Inflammatory macrophage treated with lipopolysaccharide for 1 hour (primary cell): ENCODE data around the gene LAX1.
A peak's percentile ranks its signal among the peaks of the same experiment; 100 is the strongest.
"Not testable (repeated sequence)": the region's sequence is repeated elsewhere in the genome, so short reads cannot be mapped to it uniquely, and the experiment has no call there.

Experiments used
- DNase-seq, 2 donors: peaks; one replicate each; pipeline ENCODE4 v3.0.0-alpha.2; 2020 to 2022

LAX1 gene

GRCh38 chr1:203765029-203765837, at the start of gene LAX1:
Gene LAX1 (plus strand): TSS chr1:203765183. CDS start chr1:203765566, 383 bp downstream.
- no peak for DNase-seq

DNA sequence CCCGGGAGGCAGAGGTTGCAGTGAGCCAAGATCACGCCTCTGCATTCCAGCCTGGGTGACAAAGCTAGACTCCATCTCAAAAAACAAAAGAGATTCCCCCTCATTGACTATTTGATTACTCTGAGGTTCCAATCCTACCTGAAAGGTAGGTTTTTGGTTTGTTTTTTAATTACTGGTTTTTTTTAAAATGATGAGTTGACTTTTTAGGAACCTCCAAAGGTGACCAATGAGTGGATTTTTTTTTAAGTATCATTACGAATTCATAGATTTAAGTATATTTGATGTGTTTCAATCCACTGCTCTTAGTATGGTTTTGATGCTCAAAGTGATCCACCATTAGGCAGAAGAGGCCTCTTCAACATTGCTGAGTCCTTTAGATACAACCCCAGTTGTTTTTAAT, 47.9 kb upstream of the LAX1 start:
- DNase-seq, result no peak

DNA sequence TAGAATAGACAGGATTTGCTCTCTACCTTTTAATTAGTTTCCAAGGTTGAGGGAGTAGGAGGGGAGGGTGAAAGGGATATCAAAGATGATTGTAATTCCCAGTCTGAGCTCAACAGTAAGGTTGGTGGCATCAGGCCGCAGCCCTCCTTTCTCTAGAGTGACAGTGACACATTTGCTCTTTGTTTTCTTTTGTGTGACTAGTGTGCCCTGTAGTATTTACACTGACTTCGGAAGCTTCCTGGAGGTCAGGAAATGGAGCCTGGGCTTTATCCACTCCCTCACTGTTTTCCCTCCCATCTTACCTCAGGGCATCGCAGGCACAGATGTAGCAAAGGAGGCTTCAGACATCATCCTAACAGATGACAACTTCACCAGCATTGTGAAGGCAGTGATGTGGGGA, 44.7 kb upstream of the LAX1 start:
- DNase-seq, result no peak

GRCh38 chr1:203722909-203723308, 42.1 kb upstream of the LAX1 start:
- DNase-seq, result peak; percentile 16

DNA sequence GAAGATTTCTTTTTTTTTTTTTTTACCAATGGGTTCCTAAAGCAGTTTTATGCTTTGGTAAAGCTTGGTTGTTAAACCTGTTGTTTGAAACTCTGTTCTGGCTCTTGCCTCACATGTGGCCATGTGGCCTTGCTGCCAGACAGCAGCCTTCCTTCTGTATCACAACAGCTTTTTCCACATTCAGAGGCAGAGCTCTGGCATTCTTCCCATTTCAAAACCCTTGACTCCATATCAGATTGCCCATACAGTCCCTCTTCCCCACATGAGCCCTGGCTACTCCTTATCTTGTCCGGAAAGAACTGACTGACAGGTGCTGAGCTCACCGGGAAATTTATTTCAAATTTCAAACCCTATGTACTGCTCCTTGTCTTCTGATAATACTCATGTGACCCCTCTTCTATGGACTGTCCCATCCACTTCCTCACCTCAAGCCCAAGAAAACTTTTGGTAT, 38.5 kb upstream of the LAX1 start:
- DNase-seq, result no peak

GRCh38 chr1:203733009-203733863, 31.7 kb upstream of the LAX1 start:
- no peak for DNase-seq

GRCh38 chr1:203742436-203742835, 22.5 kb upstream of the LAX1 start:
- DNase-seq, result peak in 1 of 2 donors; percentile 19

GRCh38 chr1:203743091-203743571, 21.9 kb upstream of the LAX1 start:
- peak; percentile 56 to 65 for DNase-seq

- peak; percentile 67 for DNase-seq
Measured at GRCh38 chr1:203744075-203744972, 20.7 kb upstream of the LAX1 start.

- no peak for DNase-seq
Measured at GRCh38 chr1:203746281-203746680, 18.7 kb upstream of the LAX1 start.

GRCh38 chr1:203751051-203751450, 13.9 kb upstream of the LAX1 start:
- no peak for DNase-seq

GRCh38 chr1:203751618-203752361, 13.2 kb upstream of the LAX1 start:
- DNase-seq, result not testable (repeated sequence)

DNA sequence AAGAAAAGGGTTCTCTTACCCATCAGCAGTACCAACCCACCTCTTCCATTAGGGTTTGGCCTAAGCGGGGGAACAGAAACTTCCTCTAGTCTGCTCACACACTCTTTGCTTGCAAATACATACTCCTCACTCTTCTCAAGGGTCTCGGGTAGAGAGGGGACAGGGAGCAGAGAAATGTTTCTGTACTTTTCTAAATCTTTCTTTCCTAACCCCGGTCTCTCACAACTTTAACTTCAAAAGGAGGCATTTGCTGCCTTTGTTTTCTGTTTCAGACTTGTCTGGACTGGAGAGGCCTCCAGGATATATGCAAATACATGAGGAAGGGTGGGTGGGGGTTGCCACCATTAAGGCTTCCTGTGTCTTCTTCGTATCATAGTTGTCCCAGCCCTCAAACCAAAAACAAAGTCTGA, 10.5 kb upstream of the LAX1 start:
- peak; percentile 48 to 52 for DNase-seq

GRCh38 chr1:203756036-203756435, 8.9 kb upstream of the LAX1 start:
- DNase-seq, result no peak

GRCh38 chr1:203758749-203759148, 6.2 kb upstream of the LAX1 start:
- not testable (repeated sequence) for DNase-seq

DNA sequence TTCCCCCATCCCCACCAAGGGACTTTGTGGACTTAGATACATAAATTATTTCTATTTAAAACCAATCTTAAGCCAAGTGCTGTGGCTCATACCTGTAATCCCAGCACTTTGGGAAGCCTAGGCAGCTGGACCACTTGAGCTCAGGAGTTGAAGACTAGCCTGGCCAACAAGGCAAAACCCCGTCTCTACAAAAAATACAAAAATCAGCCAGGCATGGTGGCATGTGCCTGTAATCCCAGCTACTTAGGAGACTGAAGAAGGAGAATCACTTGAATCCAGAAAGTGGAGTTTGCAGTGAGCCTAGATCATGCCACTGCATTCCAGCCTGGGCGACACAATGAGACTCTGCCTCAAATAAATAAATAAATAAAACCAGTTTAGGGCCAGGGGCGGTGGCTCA, 4.5 kb upstream of the LAX1 start:
- no peak for DNase-seq

DNA sequence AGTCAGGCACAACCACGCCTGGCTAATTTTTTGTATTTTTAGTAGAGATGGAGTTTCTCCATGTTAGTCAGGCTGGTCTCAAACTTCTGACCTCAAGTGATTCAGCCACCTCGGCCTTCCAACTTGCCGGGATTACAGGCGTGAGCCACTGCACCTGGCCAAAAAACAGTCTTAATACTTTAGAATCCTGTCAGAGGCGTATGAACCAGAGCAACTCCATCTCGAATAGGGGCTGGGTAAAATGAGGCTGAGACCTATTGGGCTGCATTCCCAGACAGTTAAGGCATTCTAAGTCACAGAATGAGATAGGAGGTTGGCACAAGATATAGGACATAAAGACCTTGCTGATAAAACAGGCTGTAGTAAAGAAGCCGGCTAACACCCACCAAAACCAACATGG, 3.0 kb upstream of the LAX1 start:
- not testable (repeated sequence) for DNase-seq

- DNase-seq, result no peak
Measured at GRCh38 chr1:203763505-203763904, 1.5 kb upstream of the LAX1 start.

DNA sequence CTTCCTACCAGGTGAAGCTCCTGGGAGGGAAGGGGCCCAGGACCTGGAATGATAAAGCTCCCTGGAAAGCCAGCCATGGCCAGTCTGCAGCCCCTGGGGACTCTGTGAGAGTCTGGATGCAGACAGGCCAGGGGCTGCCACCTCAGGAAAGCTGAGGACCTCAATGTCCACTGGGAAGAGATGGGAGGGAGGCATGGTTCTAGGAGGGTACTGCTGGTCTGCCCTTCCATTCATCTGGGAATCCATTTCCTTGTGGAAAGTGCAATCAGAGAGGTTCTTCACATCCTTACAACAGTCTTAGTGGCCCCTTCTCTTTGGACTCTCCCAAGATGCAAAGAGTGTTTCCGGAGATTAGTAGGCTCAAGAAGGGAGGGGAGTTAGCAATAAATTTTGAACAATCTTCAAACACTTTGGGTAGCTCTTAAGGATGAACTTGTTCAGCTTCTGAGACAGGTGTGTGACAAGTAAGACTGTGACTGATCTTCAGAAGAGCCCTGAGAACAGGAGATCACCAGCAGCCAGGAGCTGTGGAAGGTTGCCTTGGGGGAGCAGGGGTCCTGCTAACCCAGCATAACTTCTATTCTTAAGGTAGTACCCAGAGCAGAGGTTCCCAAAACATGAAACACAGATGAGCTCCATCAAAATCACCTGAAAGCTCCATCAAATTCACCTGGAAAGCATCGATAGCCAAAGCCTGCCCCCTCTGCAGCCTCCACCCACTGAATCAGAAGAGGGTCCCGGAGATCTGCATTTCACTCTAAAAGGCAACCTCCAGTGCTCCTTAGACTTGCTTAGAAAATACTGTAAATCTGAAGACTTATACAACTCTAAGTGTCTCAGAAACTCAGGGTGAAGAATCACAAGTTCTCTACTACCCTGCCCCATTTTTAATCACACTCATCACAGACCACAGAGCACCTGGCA, 616 bp upstream of the LAX1 start:
- DNase-seq, result no peak

DNA sequence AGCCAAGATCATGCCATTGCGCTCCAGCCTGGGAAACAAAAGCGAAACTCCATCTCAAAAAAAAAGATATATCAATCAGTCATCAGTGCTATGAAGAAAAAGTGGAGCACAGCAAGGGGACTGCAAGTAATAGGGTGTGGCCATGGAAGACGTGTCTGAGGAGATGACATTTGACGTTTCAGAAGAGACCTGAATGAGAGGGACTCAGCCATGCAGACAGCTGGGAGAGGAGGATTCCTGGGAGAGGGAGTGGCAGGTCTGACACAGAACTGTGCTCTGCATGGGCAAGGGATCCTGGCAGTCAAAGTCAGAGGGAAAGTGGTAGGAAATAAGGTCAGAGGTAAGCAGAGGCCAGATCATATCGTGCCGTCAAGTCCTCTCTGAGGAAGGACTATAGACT, 3.3 kb downstream of the LAX1 start:
- no peak for DNase-seq
